ENCODE measurements around the gene RILPL1.
"Not testable (repeated sequence)": the region's sequence is repeated elsewhere in the genome, so short reads cannot be mapped to it uniquely, and the experiment has no call there.

The RILPL1 gene

GRCh38 chr12:123533672-123534643 lies at the start of gene RILPL1:
TSS of gene RILPL1 (minus strand) at chr12:123533719. CDS start at chr12:123533482, 237 bp downstream.
- DNase-seq, result peak in 45 of 56 donors; percentile 7 to 79 (median 58)

- DNase-seq, result no peak
Observed at GRCh38 chr12:123580772-123581171, 47.3 kb upstream of the RILPL1 start.

- not testable (repeated sequence) for DNase-seq
Observed at GRCh38 chr12:123578829-123579228, 45.3 kb upstream of the RILPL1 start.

- no peak for DNase-seq
Observed at GRCh38 chr12:123578243-123578642, 44.7 kb upstream of the RILPL1 start.

GRCh38 chr12:123576611-123577010 lies 43.1 kb upstream of the RILPL1 start:
- no peak for DNase-seq

- DNase-seq, result no peak
Observed at GRCh38 chr12:123573870-123574269, 40.4 kb upstream of the RILPL1 start.

- DNase-seq, result no peak
Observed at GRCh38 chr12:123572391-123572790, 38.9 kb upstream of the RILPL1 start.

GRCh38 chr12:123571343-123571813 lies 37.9 kb upstream of the RILPL1 start:
- peak in 19 of 56 donors; percentile 1 to 55 (median 7) for DNase-seq

GRCh38 chr12:123559468-123559867 lies 25.9 kb upstream of the RILPL1 start:
- peak in 2 of 56 donors; percentile 1 to 2 for DNase-seq

GRCh38 chr12:123558487-123558886 lies 25.0 kb upstream of the RILPL1 start:
- DNase-seq, result not testable (repeated sequence)

- not testable (repeated sequence) for DNase-seq
Observed at GRCh38 chr12:123554843-123555242, 21.3 kb upstream of the RILPL1 start.

GRCh38 chr12:123554136-123554535 lies 20.6 kb upstream of the RILPL1 start:
- DNase-seq, result not testable (repeated sequence)

- no peak for DNase-seq
Observed at GRCh38 chr12:123550700-123551099, 17.2 kb upstream of the RILPL1 start.

- DNase-seq, result no peak
Observed at GRCh38 chr12:123548107-123548506, 14.6 kb upstream of the RILPL1 start.

GRCh38 chr12:123546281-123546680 lies 12.8 kb upstream of the RILPL1 start:
- no peak for DNase-seq

- peak in 14 of 56 donors; percentile 2 to 49 (median 16) for DNase-seq
Observed at GRCh38 chr12:123543541-123543940, 10.0 kb upstream of the RILPL1 start.

- no peak for DNase-seq
Observed at GRCh38 chr12:123540899-123541662, 7.6 kb upstream of the RILPL1 start.

GRCh38 chr12:123535952-123536351 lies 2.4 kb upstream of the RILPL1 start:
- DNase-seq, result not testable (repeated sequence)

- peak in 22 of 56 donors; percentile 10 to 61 (median 30) for DNase-seq
Observed at GRCh38 chr12:123532808-123533649, 490 bp downstream of the RILPL1 start.

GRCh38 chr12:123532019-123532418 lies 1.5 kb downstream of the RILPL1 start:
- peak in 12 of 56 donors; percentile 1 to 21 (median 8) for DNase-seq

- peak in 3 of 56 donors; percentile 4 to 9 (median 6) for DNase-seq
Observed at GRCh38 chr12:123531091-123531490, 2.4 kb downstream of the RILPL1 start.

Data from amygdala (tissue), 56 donors.